Body of pancreas (tissue), 4 donors: Measurements from ENCODE around the gene TSNAX. TPM values are rescaled to one million over a fixed set of nuclear protein-coding genes. Genes with fewer than 3 reads are reported as not detected.

Source experiments
- ATAC-seq: fragments of 150-250 bp; one replicate; pipeline ENCODE4 v1.9.1; 2016
- DNase-seq, 4 donors: peaks; one replicate each; pipeline ENCODE4 v3.0.0-alpha.2; 2019
- H3K27ac ChIP-seq, 4 donors: fragments of 200-600 bp; sonication (generic); 1 replicate in 3 of 4; 2 replicates in 1 of 4; pipeline versions ENCODE4 v1.5.1 to v1.6.1; 2016 to 2019; ENCODE audit warnings: mild to moderate bottlenecking in 1 of 4, mixed read lengths in 1 of 4, moderate library complexity in 1 of 4
- H3K27me3 ChIP-seq, 2 donors: fragments of 200-600 bp; sonication (generic); one replicate each; pipeline ENCODE4 v1.6.0; 2016; ENCODE audit warnings: mild to moderate bottlenecking in 1 of 2
- H3K36me3 ChIP-seq, 2 donors: fragments of 200-600 bp; sonication (generic); replicated peaks in 1 of 2; 2 replicates each; pipeline ENCODE4 v1.5.1; 2016; ENCODE audit warnings: low read depth in 2 of 2; ENCODE audit not compliant: insufficient read depth in 1 of 2
- H3K4me1 ChIP-seq: fragments of 200-600 bp; sonication (generic); one replicate; pipeline ENCODE4 v1.6.0; 2016
- H3K4me3 ChIP-seq, 2 donors: fragments of 200-600 bp; sonication (generic); 1 replicate in 1 of 2; 2 replicates in 1 of 2; pipeline ENCODE4 v1.5.1; 2016 to 2019
- H3K9me3 ChIP-seq, 3 donors: fragments of 200-600 bp; sonication (generic); 1 replicate in 2 of 3; 2 replicates in 1 of 3; pipeline ENCODE4 v1.5.1; 2016
- CTCF ChIP-seq, 7 experiments: fragments of 450-650 bp in 4 of 7; fragments of 200-600 bp in 3 of 7; sonication (generic) in 3 of 7; IDR thresholded peaks; one replicate each; pipeline ENCODE4 v1.5.1; 2016 to 2019; ENCODE audit warnings: antibody characterized with exemption in 7 of 7
- POLR2A ChIP-seq, 3 donors: fragments of 450-650 bp; IDR thresholded peaks; one replicate each; pipeline ENCODE4 v1.6.1; 2016; ENCODE audit warnings: antibody characterized with exemption in 3 of 3, mild to moderate bottlenecking in 2 of 3
- WGBS, 2 donors: methylation state at CpG; one replicate each; pipeline ENCODE4 v1.1.5; 2017; 5-methylcytosine and 5-hydroxymethylcytosine counted together
- intact Hi-C: fragments of 100-400 bp; cut with DNase I; formaldehyde crosslinking; loops from one replicate; pipeline ENCODE4 v1.15.1; 2023
- total RNA-seq, 2 donors: library from RNA; depleted of rRNA; stranded (reverse); fragments of >200 nt; gene quantifications; one replicate each; pipeline ENCODE4 v1.1.0, GENCODE V29; 2016

TSNAX gene
- total RNA-seq, 2 donors from 2014 or later, result 4.0 to 11.9 TPM

- no peaks in the 10 kb centered on the region for H3K27me3 ChIP-seq
- no peaks in the 10 kb centered on the region for H3K36me3 ChIP-seq
- no peak for ATAC-seq
- H3K4me1 ChIP-seq, result no peaks in the 10 kb centered on the region
- H3K27ac ChIP-seq, result no peak overlapping the region
- TF ChIP-seq POLR2A (IDR thresholded peaks at IDR 0.05) (no peak), CTCF (IDR thresholded peaks at IDR 0.05) (no peak)
- no peaks in the 10 kb centered on the region for H3K9me3 ChIP-seq
- intact Hi-C loops, result no loop called here
- no peak for DNase-seq
- H3K4me3 ChIP-seq, result no peak overlapping the region
- 61 to 71% methylated on average over 9 of the region's 9 CpGs for WGBS, 2 donors
Measured at GRCh38 chr1:231507476-231508355, 20.8 kb upstream of the TSNAX start.

- no peaks in the 10 kb centered on the region for H3K9me3 ChIP-seq
- TF ChIP-seq POLR2A (IDR thresholded peaks at IDR 0.05) (no peak), CTCF (IDR thresholded peaks at IDR 0.05) (no peak)
- H3K4me1 ChIP-seq, result no peaks in the 10 kb centered on the region
- ATAC-seq, result no peak
- intact Hi-C loops, result no loop called here
- H3K4me3 ChIP-seq, result no peak overlapping the region
- no peaks in the 10 kb centered on the region for H3K27me3 ChIP-seq
- no peaks in the 10 kb centered on the region for H3K36me3 ChIP-seq
- DNase-seq, result no peak
- WGBS, 2 donors, result 79 to 84% methylated on average over 6 of the region's 6 CpGs
- H3K27ac ChIP-seq, result no peak overlapping the region
Measured at GRCh38 chr1:231508497-231508896, 20.0 kb upstream of the TSNAX start.

- no peaks in the 10 kb centered on the region for H3K36me3 ChIP-seq
- TF ChIP-seq CTCF (IDR thresholded peaks at IDR 0.05), result no peak
- TF ChIP-seq POLR2A (IDR thresholded peaks at IDR 0.05), result no peak
- H3K27me3 ChIP-seq, result no peaks in the 10 kb centered on the region
- ATAC-seq (no peak), DNase-seq (no peak)
- intact Hi-C loops, result no loop called here
- H3K4me1 ChIP-seq, result no peaks in the 10 kb centered on the region
- no peak overlapping the region for H3K4me3 ChIP-seq
- WGBS, 2 donors, result 85% methylated on average over 6 of the region's 6 CpGs
- H3K9me3 ChIP-seq, result no peaks in the 10 kb centered on the region
- H3K27ac ChIP-seq, result no peak overlapping the region
Measured at GRCh38 chr1:231508941-231509340, 19.5 kb upstream of the TSNAX start.

GRCh38 chr1:231512147-231512698 lies 16.2 kb upstream of the TSNAX start:
- no peaks in the 10 kb centered on the region for H3K27me3 ChIP-seq
- DNase-seq, result no peak
- TF ChIP-seq POLR2A (IDR thresholded peaks at IDR 0.05) (no peak), CTCF (IDR thresholded peaks at IDR 0.05) (no peak)
- H3K36me3 ChIP-seq, result no peaks in the 10 kb centered on the region
- intact Hi-C loops, result loop anchor here (10.0 kb wide), 1 partner anchor 77 kb away; no protein-coding TSS in a partner anchor
- H3K4me1 ChIP-seq, result no peaks in the 10 kb centered on the region
- ATAC-seq, result no peak
- no peak overlapping the region for H3K27ac ChIP-seq
- 81 to 93% methylated on average over 2 of the region's 2 CpGs for WGBS, 2 donors
- H3K9me3 ChIP-seq, result no peaks in the 10 kb centered on the region
- H3K4me3 ChIP-seq, result no peak overlapping the region
